Neural crest cell (in vitro differentiated cells): ENCODE measurements around the gene S100A14. TPM values are rescaled to one million over a fixed set of nuclear protein-coding genes. Genes with fewer than 3 reads are reported as not detected.

Experiments
- DNase-seq: peaks from one replicate; pipeline ENCODE4 v3.0.0; 2021; ENCODE audit warnings: low read depth, mixed read lengths, low spot score
- H3K27ac Mint-ChIP-seq: one replicate; pipeline ENCODE4 v1.8.0; 2021; ENCODE audit warnings: mild to moderate bottlenecking, mixed read lengths; ENCODE audit not compliant: unreplicated experiment
- H3K27me3 Mint-ChIP-seq: 2 replicates; pipeline ENCODE4 v1.8.0; 2021; ENCODE audit warnings: low read depth, mild to moderate bottlenecking, mixed read lengths
- H3K36me3 Mint-ChIP-seq: 2 replicates; pipeline ENCODE4 v1.8.0; 2021; ENCODE audit warnings: low read depth, mild to moderate bottlenecking, mixed read lengths
- H3K4me1 Mint-ChIP-seq: 2 replicates; pipeline ENCODE4 v1.8.0; 2021; ENCODE audit warnings: mixed read lengths
- H3K4me3 Mint-ChIP-seq: one replicate; pipeline ENCODE4 v1.8.0; 2021; ENCODE audit warnings: mild to moderate bottlenecking, mixed read lengths
- H3K9me3 Mint-ChIP-seq: 2 replicates; pipeline ENCODE4 v1.8.0; 2021; ENCODE audit warnings: mixed read lengths
- total RNA-seq: library from RNA; stranded (reverse); gene quantifications from 2 replicates; pipeline ENCODE4 v1.2.1, GENCODE V29; 2021
- TF ChIP-seq, protein P1 (sequence below): fragments of 200-600 bp; sonication (generic); conservative IDR thresholded peaks from 2 replicates; pipeline ENCODE4 v1.5.0; 2021; ENCODE audit warnings: antibody characterized with exemption, mild to moderate bottlenecking

Gene S100A14
- total RNA-seq, 1 donor from 2014 or later, result not detected

DNA sequence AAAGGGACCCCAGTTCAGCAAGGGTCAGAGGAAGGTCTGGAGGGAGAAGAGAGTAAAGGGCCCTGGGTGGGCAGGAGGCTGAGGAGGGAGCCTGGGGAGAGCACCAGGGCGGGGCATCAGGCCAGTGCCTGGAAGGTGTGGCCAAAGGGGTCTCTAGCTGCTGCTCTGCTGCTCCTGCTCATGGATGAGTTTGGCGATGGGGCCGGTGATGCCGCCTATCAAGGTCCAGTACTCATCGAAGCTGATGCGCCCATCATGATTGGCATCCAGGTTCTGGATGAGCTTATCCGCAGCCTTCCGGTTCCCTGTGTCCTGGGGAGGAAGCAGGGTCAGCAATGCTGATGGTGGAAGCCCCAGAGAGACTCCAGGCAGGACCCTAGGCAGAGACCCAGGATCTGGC lies 8.7 kb downstream of the S100A14 start:
- H3K4me3 Mint-ChIP-seq, result no peak overlapping the region
- TF ChIP-seq, protein P1, sequence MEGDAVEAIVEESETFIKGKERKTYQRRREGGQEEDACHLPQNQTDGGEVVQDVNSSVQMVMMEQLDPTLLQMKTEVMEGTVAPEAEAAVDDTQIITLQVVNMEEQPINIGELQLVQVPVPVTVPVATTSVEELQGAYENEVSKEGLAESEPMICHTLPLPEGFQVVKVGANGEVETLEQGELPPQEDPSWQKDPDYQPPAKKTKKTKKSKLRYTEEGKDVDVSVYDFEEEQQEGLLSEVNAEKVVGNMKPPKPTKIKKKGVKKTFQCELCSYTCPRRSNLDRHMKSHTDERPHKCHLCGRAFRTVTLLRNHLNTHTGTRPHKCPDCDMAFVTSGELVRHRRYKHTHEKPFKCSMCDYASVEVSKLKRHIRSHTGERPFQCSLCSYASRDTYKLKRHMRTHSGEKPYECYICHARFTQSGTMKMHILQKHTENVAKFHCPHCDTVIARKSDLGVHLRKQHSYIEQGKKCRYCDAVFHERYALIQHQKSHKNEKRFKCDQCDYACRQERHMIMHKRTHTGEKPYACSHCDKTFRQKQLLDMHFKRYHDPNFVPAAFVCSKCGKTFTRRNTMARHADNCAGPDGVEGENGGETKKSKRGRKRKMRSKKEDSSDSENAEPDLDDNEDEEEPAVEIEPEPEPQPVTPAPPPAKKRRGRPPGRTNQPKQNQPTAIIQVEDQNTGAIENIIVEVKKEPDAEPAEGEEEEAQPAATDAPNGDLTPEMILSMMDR, result no peak
- H3K9me3 Mint-ChIP-seq, result no peaks in the 10 kb centered on the region
- no peaks in the 10 kb centered on the region for H3K27me3 Mint-ChIP-seq
- H3K4me1 Mint-ChIP-seq, result peaks cover 49% of the 10 kb centered on the region
- no peak for DNase-seq
- H3K27ac Mint-ChIP-seq, result peak overlapping the region; percentile 83
- H3K36me3 Mint-ChIP-seq, result no peaks in the 10 kb centered on the region

DNA sequence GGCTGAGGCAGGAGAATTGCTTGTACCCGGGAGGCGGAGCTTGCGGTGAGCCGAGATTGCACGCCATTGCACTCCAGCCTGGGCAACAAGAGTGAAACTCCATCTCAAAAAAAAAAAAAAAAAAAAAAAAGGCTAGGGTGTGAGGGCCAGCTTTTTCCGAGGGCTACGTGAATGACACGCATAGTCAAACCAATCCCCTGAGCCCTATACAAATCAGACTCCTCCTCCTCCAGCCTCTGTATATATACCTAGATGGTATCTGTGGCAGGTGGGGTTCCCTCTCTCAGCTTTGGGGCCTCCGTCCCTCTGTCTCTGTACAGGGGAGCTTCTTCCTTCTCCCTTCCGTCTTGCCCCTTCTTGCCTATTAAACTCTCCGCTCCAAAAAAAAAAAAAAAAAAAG lies 9.9 kb downstream of the S100A14 start:
- DNase-seq, result no peak
- no peak overlapping the region for H3K27ac Mint-ChIP-seq
- peaks cover 41% of the 10 kb centered on the region for H3K4me1 Mint-ChIP-seq
- no peaks in the 10 kb centered on the region for H3K9me3 Mint-ChIP-seq
- no peaks in the 10 kb centered on the region for H3K27me3 Mint-ChIP-seq
- H3K36me3 Mint-ChIP-seq, result no peaks in the 10 kb centered on the region
- H3K4me3 Mint-ChIP-seq, result no peak overlapping the region
- TF ChIP-seq, protein P1, result no peak

DNA sequence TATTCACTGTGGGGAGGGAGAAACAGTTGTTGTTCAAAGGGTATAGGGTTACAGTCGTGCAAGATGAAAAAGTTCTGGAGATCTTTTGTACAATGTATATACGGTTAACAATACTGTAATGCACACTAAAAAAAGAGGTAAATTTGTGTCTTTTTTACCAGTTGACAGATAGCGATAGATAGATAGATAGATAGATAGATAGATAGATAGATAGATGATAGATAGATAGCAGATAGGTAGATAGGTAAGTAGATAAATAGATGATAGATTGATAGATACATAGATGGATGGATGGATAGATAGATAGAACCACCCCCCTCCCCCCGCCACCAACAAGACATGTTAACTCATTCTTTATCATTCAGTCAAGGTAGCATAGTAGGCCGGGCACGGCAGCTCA lies 13.4 kb downstream of the S100A14 start:
- H3K27ac Mint-ChIP-seq, result no peak overlapping the region
- H3K4me3 Mint-ChIP-seq, result no peak overlapping the region
- TF ChIP-seq, protein P1, result no peak
- no peaks in the 10 kb centered on the region for H3K36me3 Mint-ChIP-seq
- no peaks in the 10 kb centered on the region for H3K27me3 Mint-ChIP-seq
- H3K9me3 Mint-ChIP-seq, result no peaks in the 10 kb centered on the region
- DNase-seq, result no peak
- peaks cover 28% of the 10 kb centered on the region for H3K4me1 Mint-ChIP-seq

DNA sequence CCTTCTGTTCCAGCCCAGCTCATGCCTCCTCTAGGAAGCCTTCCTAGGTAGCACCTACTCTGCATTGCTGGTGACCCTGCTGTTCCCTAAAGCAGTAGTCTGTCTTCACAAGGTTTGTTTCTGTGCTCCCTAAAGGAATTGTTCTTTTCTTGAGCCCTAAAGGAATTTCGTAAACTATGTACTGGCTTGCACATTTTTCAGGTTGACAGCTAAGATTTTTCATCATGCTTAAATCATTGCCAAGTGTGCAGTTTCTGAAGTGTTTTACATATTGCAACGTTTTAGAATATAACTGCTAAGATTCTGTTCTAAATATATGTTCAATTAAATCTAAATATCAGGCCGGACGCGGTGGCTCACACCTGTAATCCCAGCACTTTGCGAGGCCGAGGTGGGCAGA lies 16.3 kb downstream of the S100A14 start:
- peak overlapping the region; percentile 61 for H3K27ac Mint-ChIP-seq
- no peak for DNase-seq

GRCh38 chr1:153598309-153599172 lies 17.6 kb downstream of the S100A14 start:
- Mint-ChIP-seq H3K36me3 (no peaks in the 10 kb centered on the region), H3K27me3 (no peaks in the 10 kb centered on the region), H3K4me3 (peak overlapping the region; percentile 14), H3K9me3 (no peaks in the 10 kb centered on the region), H3K4me1 (peaks cover 25% of the 10 kb centered on the region), H3K27ac (peak overlapping the region; percentile 94)
- no peak for DNase-seq
- TF ChIP-seq, protein P1, result no peak

More for the DNA sequence above, 16.3 kb downstream of the S100A14 start:
- TF ChIP-seq, protein P1, result no peak
- peak overlapping the region; percentile 32 for H3K4me3 Mint-ChIP-seq
- H3K9me3 Mint-ChIP-seq, result no peaks in the 10 kb centered on the region
- peaks cover 17% of the 10 kb centered on the region for H3K4me1 Mint-ChIP-seq
- no peaks in the 10 kb centered on the region for H3K36me3 Mint-ChIP-seq
- no peaks in the 10 kb centered on the region for H3K27me3 Mint-ChIP-seq
